ENCODE measurements around the gene ARHGAP24. TPM values are rescaled to one million over a fixed set of nuclear protein-coding genes. Genes with fewer than 3 reads are reported as not detected.

ARHGAP24 gene
- total and polyA plus RNA-seq, 2 donors from 2014 or later, result 78.1 to 94.7 TPM

DNA sequence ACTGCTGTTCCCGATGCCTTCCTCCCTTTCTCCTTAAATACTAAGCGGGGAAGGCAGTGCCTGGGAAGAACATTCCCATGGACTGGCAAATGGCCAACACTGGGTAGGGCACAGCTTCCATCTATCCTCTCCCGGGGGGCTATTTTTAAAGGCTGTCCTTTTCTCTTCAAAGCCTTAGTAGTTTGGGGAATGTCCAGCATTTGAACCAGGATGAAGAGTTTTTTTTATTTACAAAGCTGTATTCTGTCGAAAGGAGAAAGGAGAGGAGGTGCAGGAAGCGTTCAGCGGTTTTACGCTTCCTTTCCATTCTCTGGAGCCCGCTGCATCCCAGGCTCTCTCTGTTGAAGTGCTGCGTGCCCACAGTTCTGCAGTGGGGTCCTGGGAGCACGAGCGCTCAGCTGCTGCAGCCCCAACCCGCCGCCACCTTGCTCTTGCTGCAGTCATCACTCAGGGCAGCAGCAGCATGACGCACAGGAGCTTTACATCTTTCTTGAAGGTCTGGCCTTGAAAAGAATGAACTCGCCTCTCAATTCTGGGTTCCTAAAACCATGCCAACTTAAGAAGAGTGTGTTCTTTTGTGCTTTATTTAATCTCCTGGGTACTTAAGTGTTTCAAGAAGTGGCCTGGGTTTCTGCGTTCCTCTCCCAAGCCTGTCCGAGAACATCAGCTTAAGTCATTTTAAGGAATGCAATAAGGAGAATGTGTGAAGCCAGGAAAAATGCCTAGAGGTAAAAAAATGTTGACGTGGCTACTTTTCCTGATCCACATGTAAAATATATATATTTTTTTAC is 457.7 kb downstream of the ARHGAP24 start:
- Histone ChIP-seq H3K36me3 (ENCODE audit: control insufficient read depth in 2 of 3, insufficient read depth in 3 of 3, low read length in 3 of 3) (peaks cover 0 to 4% (median 0%) of the 10 kb centered on the region in 3 donors), H3K9me3 (ENCODE audit: control insufficient read depth in 2 of 3, insufficient read depth in 1 of 3, low read length in 3 of 3) (no peaks in the 10 kb centered on the region), H3K4me3 (ENCODE audit: low read length in 3 of 3) (peak overlapping the region; percentile 47 to 79 (median 77)), H3K27me3 (ENCODE audit: control insufficient read depth, insufficient read depth, low read length) (no peaks in the 10 kb centered on the region), H3K27ac (ENCODE audit: low read depth in 2 of 2, low read length in 2 of 2) (peak overlapping the region; percentile 93 to 96), H3K9ac (ENCODE audit: low read length in 3 of 3) (peak overlapping the region; percentile 34 to 89 (median 57)), H3K4me1 (ENCODE audit: control insufficient read depth in 2 of 3, insufficient read depth in 2 of 3, low read depth in 1 of 3, low read length in 3 of 3) (peaks cover 9 to 19% (median 18%) of the 10 kb centered on the region in 3 donors)
- peak in 4 of 5 donors; percentile 43 to 70 (median 68) for DNase-seq
- TF ChIP-seq, protein P1, sequence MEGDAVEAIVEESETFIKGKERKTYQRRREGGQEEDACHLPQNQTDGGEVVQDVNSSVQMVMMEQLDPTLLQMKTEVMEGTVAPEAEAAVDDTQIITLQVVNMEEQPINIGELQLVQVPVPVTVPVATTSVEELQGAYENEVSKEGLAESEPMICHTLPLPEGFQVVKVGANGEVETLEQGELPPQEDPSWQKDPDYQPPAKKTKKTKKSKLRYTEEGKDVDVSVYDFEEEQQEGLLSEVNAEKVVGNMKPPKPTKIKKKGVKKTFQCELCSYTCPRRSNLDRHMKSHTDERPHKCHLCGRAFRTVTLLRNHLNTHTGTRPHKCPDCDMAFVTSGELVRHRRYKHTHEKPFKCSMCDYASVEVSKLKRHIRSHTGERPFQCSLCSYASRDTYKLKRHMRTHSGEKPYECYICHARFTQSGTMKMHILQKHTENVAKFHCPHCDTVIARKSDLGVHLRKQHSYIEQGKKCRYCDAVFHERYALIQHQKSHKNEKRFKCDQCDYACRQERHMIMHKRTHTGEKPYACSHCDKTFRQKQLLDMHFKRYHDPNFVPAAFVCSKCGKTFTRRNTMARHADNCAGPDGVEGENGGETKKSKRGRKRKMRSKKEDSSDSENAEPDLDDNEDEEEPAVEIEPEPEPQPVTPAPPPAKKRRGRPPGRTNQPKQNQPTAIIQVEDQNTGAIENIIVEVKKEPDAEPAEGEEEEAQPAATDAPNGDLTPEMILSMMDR (IDR thresholded peaks at IDR 0.05; ENCODE audit: borderline replicate concordance, extremely low read depth, insufficient read depth), result no peak
- intact Hi-C loops (cut with DNase I), result no loop called here
- FAIRE-seq, result no peak

DNA sequence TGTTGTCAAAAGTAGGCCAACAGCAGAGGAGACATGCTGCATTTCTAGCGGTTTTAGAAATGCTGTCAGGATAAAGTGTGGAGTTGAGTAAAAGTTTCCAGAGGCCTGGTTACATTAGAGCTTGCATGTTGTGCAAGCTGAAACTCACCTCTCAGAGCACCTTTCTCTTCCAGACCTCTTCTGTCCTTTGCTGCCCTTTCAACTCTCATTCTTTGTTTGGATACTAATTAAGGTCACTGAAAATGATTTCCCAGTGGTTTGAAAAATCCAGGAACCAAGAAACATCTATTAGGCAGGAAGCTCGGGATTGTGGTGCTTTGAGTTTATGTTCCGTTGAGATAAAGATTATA is 458.3 kb downstream of the ARHGAP24 start:
- H3K4me1 ChIP-seq (ENCODE audit: control insufficient read depth in 2 of 3, insufficient read depth in 2 of 3, low read depth in 1 of 3, low read length in 3 of 3), result peaks cover 13 to 19% (median 13%) of the 10 kb centered on the region in 3 donors
- H3K27me3 ChIP-seq (ENCODE audit: control insufficient read depth, insufficient read depth, low read length), result no peaks in the 10 kb centered on the region
- H3K36me3 ChIP-seq (ENCODE audit: control insufficient read depth in 2 of 3, insufficient read depth in 3 of 3, low read length in 3 of 3), result peaks cover 0 to 4% (median 0%) of the 10 kb centered on the region in 3 donors
- H3K27ac ChIP-seq (ENCODE audit: low read depth in 2 of 2, low read length in 2 of 2), result peak overlapping the region; percentile 93 to 96
- no peak for DNase-seq
- intact Hi-C loops (cut with DNase I), result no loop called here
- TF ChIP-seq, protein P1 (IDR thresholded peaks at IDR 0.05; ENCODE audit: borderline replicate concordance, extremely low read depth, insufficient read depth), result no peak
- H3K9me3 ChIP-seq (ENCODE audit: control insufficient read depth in 2 of 3, insufficient read depth in 1 of 3, low read length in 3 of 3), result no peaks in the 10 kb centered on the region
- peak overlapping the region; percentile 47 to 79 (median 77) for H3K4me3 ChIP-seq (ENCODE audit: low read length in 3 of 3)
- peak overlapping the region in 2 of 3 donors; percentile 57 to 89 for H3K9ac ChIP-seq (ENCODE audit: low read length in 3 of 3)
- no peak for FAIRE-seq

DNA sequence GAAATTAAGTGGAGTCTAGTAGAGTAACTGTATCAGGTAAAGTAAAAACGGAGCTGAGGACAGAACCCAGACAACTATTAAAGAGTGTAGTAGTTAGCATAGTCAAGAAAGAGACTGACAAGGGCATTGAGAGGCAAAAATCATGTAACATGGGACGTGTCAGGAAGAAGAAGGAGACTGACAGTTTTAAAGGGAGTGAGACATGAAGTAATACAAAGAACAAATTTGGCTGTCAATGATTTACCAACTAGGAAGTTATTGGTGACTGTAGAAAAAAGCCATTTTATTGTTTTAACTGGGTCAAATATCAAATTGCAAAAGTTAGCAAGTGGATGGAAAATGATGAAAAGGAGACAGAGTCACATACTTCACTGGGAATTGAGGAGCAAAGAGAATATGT is 462.6 kb downstream of the ARHGAP24 start:
- no peaks in the 10 kb centered on the region for H3K9me3 ChIP-seq (ENCODE audit: control insufficient read depth in 2 of 3, insufficient read depth in 1 of 3, low read length in 3 of 3)
- TF ChIP-seq, protein P1 (IDR thresholded peaks at IDR 0.05; ENCODE audit: borderline replicate concordance, extremely low read depth, insufficient read depth), result no peak
- no peak overlapping the region for H3K9ac ChIP-seq (ENCODE audit: low read length in 3 of 3)
- peak overlapping the region in 1 of 2 donors; percentile 40 for H3K27ac ChIP-seq (ENCODE audit: low read depth in 2 of 2, low read length in 2 of 2)
- intact Hi-C loops (cut with DNase I), result no loop called here
- peaks cover 13 to 18% (median 16%) of the 10 kb centered on the region in 3 donors for H3K4me1 ChIP-seq (ENCODE audit: control insufficient read depth in 2 of 3, insufficient read depth in 2 of 3, low read depth in 1 of 3, low read length in 3 of 3)
- DNase-seq (no peak), FAIRE-seq (no peak)
- H3K27me3 ChIP-seq (ENCODE audit: control insufficient read depth, insufficient read depth, low read length), result no peaks in the 10 kb centered on the region
- peak overlapping the region in 2 of 3 donors; percentile 1 to 23 for H3K4me3 ChIP-seq (ENCODE audit: low read length in 3 of 3)
- peaks cover 0 to 4% (median 0%) of the 10 kb centered on the region in 3 donors for H3K36me3 ChIP-seq (ENCODE audit: control insufficient read depth in 2 of 3, insufficient read depth in 3 of 3, low read length in 3 of 3)
